Stimulated activated CD8-positive, alpha-beta memory T cell treated with anti-CD3 and anti-CD28 coated beads, Interleukin-7, amount 100 ng/mL, for 4 hours (primary cell): ENCODE results near the gene CAPRIN2.
A peak's percentile ranks its signal among the peaks of the same experiment; 100 is the strongest.

Experiments used
- DNase-seq, 2 donors: peaks; one replicate each; pipeline ENCODE4 v3.0.0-alpha.2; 2020; ENCODE audit warnings: low read depth in 2 of 2

Gene CAPRIN2

GRCh38 chr12:30701056-30701455, 53.7 kb downstream of the CAPRIN2 start:
- no peak for DNase-seq

DNA sequence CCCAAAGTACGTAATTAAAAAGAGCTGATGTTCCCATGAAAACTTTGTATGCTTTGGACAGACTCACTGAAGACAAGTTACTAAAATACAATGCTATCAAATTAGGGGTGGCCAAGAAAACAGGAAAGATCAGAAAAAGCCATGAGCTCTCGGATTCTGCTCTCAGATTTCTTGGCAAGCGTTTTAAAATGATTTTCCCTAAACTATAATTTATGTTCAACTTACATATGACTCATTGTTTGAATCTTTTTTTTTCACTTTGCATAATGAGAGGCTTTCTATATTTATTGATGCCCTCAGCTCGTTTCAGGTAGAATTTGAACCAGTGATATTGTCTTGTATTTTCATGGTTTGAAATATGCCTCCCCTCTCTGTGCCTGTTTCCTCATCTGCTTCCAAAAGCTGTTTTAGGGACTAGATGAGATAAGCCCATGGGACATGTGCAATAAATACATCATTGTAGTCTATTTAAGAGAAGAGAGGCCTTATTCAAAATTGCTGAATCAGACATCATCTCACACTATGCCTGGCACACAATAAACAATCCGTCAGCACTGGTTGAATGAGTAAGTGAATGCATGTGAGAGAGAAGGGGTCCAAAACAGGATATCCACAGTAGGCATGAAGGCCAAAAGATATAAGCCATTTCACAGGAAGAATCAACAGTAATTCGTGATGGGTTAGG, 54.4 kb downstream of the CAPRIN2 start:
- no peak for DNase-seq

DNA sequence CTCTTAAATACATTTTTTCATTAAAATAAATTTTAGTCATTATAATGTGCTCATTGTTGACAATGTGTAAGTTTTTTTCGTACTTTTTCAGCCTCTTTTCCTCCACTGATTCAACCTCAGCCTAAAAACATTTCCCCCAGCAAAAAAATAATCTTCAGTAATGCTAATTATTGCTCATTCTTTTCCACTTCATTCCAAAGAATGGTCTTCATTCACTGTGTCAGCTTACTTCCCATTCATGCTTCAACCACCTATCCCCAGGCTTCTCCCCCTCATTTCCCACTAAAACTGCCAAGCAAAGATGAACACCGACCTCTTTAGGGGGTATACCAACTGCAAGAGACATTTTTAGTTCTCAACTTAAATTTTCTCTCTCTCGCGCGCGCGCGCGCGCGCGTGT, 56.4 kb downstream of the CAPRIN2 start:
- DNase-seq, result no peak

DNA sequence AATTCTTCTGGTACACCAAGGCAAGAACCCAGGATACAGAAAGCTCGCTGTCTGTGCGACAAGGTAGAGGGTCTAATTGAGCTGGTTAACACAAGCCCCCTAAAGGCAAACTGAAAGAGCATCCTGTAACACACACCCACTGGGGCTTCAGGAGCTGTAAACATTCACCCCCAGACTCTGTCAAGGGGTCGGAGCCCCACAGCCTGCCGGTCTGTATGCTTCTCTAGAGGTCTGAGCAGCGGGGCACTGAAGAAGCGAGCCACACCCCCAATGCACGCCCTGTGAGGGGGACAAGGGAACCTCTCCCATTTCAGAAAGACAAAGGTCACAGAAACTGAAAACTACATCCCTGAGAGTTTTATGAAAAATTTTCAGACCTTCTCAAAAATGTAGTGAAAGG, 57.8 kb downstream of the CAPRIN2 start:
- DNase-seq, result no peak

GRCh38 chr12:30696486-30696885, 58.3 kb downstream of the CAPRIN2 start:
- no peak for DNase-seq

DNA sequence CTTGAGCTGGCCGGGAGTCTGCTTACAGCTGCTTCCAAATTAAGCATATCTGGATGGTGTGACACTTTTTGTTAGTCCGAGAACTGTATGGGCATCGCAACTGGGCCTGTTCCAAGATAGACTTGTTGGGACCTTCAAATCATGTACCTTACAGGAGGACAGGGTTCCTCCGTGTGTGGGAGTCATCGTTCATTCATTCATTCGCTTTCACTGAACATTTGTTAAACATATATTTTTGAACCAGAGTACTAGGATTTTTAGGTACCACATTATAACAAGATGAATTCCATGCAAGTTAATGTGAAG, 58.7 kb downstream of the CAPRIN2 start:
- DNase-seq, result no peak

- DNase-seq, result peak; percentile 82 to 86
Observed at GRCh38 chr12:30695199-30696102, 59.3 kb downstream of the CAPRIN2 start, which contains the start of gene IPO8. IPO8 (minus strand) TSS chr12:30695869; CDS start chr12:30695647, 222 bp downstream.

DNA sequence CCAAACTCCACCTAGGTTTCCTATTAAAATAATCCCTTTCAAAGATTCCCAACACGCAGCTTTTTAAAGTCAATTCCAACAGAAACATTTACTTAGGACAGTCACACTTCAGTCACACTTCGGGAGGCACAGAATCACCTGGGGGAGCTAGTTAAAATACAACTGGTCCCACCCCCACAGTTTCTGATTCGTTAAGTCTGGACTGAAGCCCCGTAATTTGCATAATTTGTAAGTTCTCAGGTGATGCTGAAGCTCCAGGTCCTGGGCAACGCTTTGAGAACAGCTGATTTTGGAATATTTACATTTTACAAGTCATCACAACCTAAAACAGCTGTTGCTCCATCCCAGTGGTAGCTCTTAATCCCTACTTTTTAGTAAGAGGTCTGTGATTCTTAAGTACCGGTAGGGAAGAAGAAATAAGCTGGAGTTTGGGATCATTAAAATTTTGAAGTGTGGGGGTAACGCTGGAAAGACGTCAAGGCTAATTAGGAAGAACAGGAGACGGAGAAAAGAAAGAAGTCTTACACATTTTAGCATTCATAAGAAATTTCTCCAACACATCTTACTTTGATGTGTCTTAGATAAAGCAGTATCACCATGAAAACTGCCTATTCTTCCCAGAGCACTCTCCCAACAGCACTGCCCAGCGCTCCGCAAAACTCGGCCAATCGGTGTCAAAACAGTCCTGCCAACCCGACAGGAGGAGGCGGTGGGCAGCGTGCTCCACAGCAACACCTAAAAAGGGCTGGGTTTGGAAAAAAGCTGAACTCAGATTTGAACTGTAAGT, 60.1 kb downstream of the CAPRIN2 start:
- DNase-seq, result no peak

DNA sequence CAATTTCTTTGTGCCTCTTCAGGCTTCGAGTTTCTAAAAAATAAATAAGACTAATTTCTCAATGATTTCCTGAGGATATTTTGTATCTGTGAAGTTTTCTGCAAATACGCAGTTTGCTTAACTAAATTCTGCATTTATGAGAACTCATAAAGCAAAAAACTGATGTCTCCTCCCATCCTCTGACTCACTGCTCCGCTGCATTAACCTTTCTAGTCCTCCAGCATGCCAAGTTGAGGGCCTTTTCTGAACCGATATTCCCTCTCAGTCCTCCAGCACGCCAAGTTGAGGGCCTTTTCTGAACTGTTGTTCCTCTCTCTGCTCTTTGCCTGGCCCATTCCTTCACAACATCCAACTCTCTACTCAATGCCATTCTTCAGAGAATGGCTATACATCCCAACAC, 62.3 kb downstream of the CAPRIN2 start:
- DNase-seq, result no peak

DNA sequence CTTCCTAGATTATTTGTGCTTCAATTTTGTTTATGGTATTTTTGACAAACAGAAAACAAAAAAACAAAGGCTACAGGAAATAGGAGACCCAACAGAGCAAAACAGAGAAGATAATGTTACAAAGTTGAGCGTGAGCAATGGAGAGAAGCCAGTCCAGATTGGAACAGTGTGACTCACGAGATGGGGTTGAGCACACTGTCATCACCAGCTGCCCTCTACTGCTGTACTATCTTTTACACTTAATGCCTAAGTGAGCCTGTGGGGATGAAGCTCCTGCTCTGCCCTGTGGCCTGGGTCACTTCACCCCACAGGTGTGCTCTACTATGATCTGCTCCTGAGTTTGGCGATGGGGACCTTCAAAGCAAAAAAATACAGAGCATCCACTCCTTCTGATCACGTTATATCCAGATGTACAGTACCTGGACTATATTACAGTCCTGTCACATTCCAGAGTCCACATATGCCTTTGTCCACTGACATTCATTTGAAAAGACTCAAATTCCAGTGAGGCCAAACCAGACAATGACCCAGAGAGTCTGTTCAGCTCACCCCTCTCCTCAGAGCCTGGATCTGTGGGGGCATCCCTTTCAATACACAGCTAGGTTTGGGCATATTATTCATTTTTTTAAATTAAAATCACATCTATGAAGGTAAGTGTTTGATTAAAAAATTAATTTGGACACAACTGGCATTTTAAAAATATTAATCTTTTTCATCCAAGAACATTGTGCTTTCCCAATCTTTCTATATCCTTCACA, 63.5 kb downstream of the CAPRIN2 start:
- no peak for DNase-seq

- DNase-seq, result no peak
Observed at GRCh38 chr12:30687265-30687986, 67.3 kb downstream of the CAPRIN2 start.

DNA sequence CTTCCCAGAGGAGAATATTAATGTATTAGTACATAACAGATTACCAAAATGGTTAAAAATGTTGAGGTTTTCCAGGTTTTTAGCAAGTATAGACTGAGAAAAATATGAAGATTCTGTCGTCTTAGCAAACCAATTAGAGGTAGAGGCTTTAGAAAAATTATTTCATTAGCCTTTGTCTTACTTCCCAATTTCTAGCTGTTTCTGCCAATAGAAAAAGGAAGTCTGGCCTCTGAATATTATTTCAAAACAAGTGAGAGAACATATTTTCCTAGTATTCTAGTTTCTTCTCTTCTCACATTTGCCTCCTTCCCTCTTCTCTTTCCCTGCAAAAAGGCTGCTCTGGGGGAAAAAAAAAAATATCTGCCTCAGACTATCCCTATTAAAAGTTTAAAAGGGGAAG, 75.5 kb downstream of the CAPRIN2 start:
- DNase-seq, result no peak

DNA sequence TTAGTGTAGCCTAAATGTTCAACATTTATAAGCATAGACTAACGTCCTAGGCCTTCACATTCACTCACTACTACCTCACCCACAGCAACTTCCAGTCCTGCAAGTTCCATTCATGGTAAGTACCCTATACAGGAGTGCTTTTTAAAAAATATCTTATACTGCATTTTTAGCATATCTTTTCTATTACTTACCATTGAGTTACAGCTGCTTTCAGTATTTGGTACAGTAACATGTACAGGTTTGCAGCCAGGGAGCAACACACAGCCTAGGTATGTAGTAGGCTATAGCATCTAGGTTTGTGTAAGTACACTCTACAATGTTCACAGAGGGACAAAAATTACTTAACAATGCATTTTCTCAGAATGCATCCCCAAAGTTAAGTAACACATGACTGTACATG, 76.5 kb downstream of the CAPRIN2 start:
- no peak for DNase-seq

GRCh38 chr12:30661210-30661609, 93.5 kb downstream of the CAPRIN2 start:
- DNase-seq, result no peak
